Erythroblast (primary cell): ENCODE measurements around the gene RIOK1.

Experiments
- GATA1 ChIP-seq: IDR thresholded peaks from 2 replicates; pipeline ENCODE4 v1.6.1; 2011; ENCODE audit warnings: low read depth, mild to moderate bottlenecking, control low read depth, low read length, moderate library complexity
- POLR2A ChIP-seq: IDR thresholded peaks from 2 replicates; pipeline ENCODE4 v1.6.1; 2011; ENCODE audit warnings: mild to moderate bottlenecking, low read length

DNA sequence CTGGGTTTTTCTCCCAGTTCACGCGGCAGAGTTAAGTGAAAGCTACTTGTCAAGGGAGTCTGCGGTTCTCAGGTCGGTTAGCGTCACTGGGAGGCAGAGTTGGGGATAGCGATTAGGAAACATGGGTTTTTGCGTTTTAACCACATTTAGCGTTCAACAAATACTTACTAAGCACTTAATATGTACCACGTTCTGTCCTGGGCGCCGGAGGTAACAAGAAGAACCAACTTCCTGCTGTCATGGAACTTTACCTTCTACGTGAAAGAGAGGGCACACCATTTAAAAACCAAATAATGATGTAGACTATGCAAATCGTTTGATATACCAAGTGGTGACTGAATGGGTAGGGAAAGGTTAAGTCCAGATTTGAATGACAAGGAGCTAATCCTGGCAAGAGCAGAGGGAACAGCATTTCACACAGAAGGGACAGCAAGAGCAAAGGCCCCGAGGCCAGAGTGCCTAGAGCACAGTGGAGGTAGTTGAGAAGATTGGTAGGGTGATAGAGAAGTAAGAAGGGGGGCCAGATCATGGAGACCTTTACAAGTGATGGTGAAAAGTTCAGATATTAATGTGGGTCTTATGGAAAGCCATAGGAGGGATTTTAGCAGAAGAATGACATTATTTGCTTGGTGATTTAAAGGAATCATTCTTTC, 744 bp downstream of the RIOK1 start:
- TF ChIP-seq POLR2A (no peak), GATA1 (no peak)
